Stomach (tissue), 9 donors: ENCODE results near the gene CLCN1. TPM values are rescaled to one million over a fixed set of nuclear protein-coding genes. Genes with fewer than 3 reads are reported as not detected.

ENCODE experiments used
- DNase-seq, 2 donors: peaks; one replicate each; pipeline versions ENCODE4 v3.0.0 to v3.0.0-alpha.2; 2013 to 2019
- H3K27ac ChIP-seq, 5 donors: fragments of 200-600 bp in 4 of 5; sonication (generic) in 4 of 5; one replicate each; pipeline ENCODE4 v1.5.1; 2013 to 2019; ENCODE audit warnings: mild to moderate bottlenecking in 1 of 5, moderate library complexity in 1 of 5
- H3K27me3 ChIP-seq, 3 donors: fragments of 200-600 bp; sonication (generic); one replicate each; pipeline ENCODE4 v1.5.1; 2017 to 2019; ENCODE audit warnings: mixed run types in 1 of 3
- H3K36me3 ChIP-seq, 4 donors: fragments of 200-600 bp; sonication (generic); 1 replicate in 3 of 4; 2 replicates in 1 of 4; pipeline ENCODE4 v1.5.1; 2016 to 2019
- H3K4me1 ChIP-seq, 4 donors: fragments of 200-600 bp; sonication (generic); one replicate each; pipeline ENCODE4 v1.5.1; 2016 to 2019
- H3K4me3 ChIP-seq, 4 donors: fragments of 200-600 bp; sonication (generic) in 3 of 4; one replicate each; pipeline ENCODE4 v1.5.1; 2016 to 2019; ENCODE audit warnings: mild to moderate bottlenecking in 1 of 4
- H3K9me3 ChIP-seq, 4 donors: fragments of 200-600 bp; sonication (generic); one replicate each; pipeline ENCODE4 v1.5.1; 2016 to 2019
- EP300 ChIP-seq: sonication (generic); formaldehyde crosslinking; IDR thresholded peaks from one replicate; pipeline ENCODE4 v1.6.1; 2017; ENCODE audit warnings: antibody characterized with exemption
- POLR2A ChIP-seq, 4 donors: fragments of 450-650 bp; IDR thresholded peaks; one replicate each; pipeline ENCODE4 v1.6.1; 2016; ENCODE audit warnings: antibody characterized with exemption in 4 of 4, control low read depth in 2 of 4, mild to moderate bottlenecking in 1 of 4, moderate library complexity in 1 of 4
- POLR2AphosphoS5 ChIP-seq, 3 donors: sonication (generic); formaldehyde crosslinking; IDR thresholded peaks; one replicate each; pipeline ENCODE4 v1.6.1; 2016; ENCODE audit warnings: antibody characterized with exemption in 3 of 3
- WGBS, 5 donors: extraction: QIAGEN DNeasy Blood & Tissue Kit in 3 of 5; methylation state at CpG; one replicate each; pipeline versions ENCODE4 v1.1.5 to v1.1.7; 2013 to 2018; 5-methylcytosine and 5-hydroxymethylcytosine counted together
- intact Hi-C: fragments of 100-400 bp; cut with DNase I; formaldehyde crosslinking; loops from one replicate; pipeline ENCODE4 v1.15.1; 2023; ENCODE audit warnings: low total_unique reads
- polyA plus RNA-seq, 3 donors: library from polyadenylated mRNA; stranded (reverse); fragments of 200-250 nt; gene quantifications; one replicate each; pipeline ENCODE4 v1.2.3, GENCODE V29; 2013
- total RNA-seq, 5 donors: library from RNA; depleted of rRNA; stranded (reverse); fragments of >200 nt; gene quantifications; one replicate each; pipeline versions ENCODE4 v1.1.0 to v1.2.3, GENCODE V29; 2014 to 2016
- TF ChIP-seq, protein P1 (sequence below), 7 experiments: fragments of 450-650 bp in 4 of 7; fragments of 200-600 bp in 3 of 7; sonication (generic) in 3 of 7; IDR thresholded peaks; one replicate each; pipeline ENCODE4 v1.5.1; 2016 to 2019; ENCODE audit warnings: antibody characterized with exemption in 7 of 7, control low read depth in 2 of 7, mild to moderate bottlenecking in 1 of 7
- donor health status: healthy with polysubstance abuse.
- donor health status: Bipolar disorder and iron deficiency.
- donor health status: healthy.

Gene CLCN1
- total and polyA plus RNA-seq, 8 donors, result 0.28 TPM; not detected in 7

DNA sequence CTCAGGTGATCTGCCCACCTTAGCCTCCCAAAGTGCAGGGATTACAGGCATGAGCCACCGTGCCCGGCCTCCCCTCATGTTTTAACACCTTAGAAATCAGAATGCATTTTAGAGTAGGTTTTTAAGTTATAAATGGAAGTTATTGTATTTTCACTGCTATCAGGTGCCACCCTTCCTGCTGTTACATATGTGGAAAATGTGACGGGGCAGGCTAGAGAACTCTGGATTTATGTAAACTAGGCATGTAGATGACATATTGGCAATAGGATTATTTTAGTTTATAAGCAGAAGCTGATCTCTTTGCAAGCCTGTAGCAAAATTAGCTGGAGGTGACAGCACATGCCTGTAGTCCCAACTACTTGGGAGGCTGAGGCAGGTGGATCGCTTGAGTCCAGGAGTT is 25.6 kb upstream of the CLCN1 start:
- peaks cover 21 to 59% (median 47%) of the 10 kb centered on the region in 4 donors for H3K4me1 ChIP-seq
- H3K27ac ChIP-seq, result no peak overlapping the region
- TF ChIP-seq, protein P1, sequence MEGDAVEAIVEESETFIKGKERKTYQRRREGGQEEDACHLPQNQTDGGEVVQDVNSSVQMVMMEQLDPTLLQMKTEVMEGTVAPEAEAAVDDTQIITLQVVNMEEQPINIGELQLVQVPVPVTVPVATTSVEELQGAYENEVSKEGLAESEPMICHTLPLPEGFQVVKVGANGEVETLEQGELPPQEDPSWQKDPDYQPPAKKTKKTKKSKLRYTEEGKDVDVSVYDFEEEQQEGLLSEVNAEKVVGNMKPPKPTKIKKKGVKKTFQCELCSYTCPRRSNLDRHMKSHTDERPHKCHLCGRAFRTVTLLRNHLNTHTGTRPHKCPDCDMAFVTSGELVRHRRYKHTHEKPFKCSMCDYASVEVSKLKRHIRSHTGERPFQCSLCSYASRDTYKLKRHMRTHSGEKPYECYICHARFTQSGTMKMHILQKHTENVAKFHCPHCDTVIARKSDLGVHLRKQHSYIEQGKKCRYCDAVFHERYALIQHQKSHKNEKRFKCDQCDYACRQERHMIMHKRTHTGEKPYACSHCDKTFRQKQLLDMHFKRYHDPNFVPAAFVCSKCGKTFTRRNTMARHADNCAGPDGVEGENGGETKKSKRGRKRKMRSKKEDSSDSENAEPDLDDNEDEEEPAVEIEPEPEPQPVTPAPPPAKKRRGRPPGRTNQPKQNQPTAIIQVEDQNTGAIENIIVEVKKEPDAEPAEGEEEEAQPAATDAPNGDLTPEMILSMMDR (IDR thresholded peaks at IDR 0.05), result no peak
- TF ChIP-seq EP300, result no peak
- no peak for TF ChIP-seq POLR2A (IDR thresholded peaks at IDR 0.05)
- TF ChIP-seq POLR2AphosphoS5 (IDR thresholded peaks at IDR 0.05), result no peak
- H3K27me3 ChIP-seq, result no peaks in the 10 kb centered on the region
- 60 to 73% (median 70%) methylated on average over 4 of the region's 4 CpGs for WGBS, 5 donors
- H3K36me3 ChIP-seq, result peaks cover 33 to 40% (median 39%) of the 10 kb centered on the region in 4 donors
- no peak for DNase-seq
- H3K9me3 ChIP-seq, result no peaks in the 10 kb centered on the region
- intact Hi-C loops, result no loop called here
- peak overlapping the region in 1 of 4 donors; percentile 83 for H3K4me3 ChIP-seq

DNA sequence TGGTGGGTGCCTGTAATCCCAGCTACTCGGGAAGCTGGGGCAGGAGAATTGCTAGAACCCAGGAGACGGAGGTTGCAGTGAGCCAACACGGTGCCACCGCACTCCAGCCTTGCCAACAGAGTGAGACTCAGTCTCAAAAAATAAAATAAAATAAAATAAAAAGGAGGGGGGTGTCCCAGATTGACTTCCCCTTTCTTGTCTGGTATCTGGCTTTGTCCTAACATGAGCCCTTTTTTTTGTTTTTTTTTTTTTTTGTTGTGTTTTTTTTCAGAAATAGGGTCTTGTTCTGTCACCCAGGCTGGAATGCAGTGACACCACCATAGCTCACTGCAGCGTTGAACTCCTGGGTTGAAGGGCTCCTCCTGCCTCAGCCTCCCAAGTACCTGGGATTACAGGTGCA is 23.0 kb upstream of the CLCN1 start:
- intact Hi-C loops, result no loop called here
- H3K4me1 ChIP-seq, result peaks cover 17 to 61% (median 33%) of the 10 kb centered on the region in 4 donors

DNA sequence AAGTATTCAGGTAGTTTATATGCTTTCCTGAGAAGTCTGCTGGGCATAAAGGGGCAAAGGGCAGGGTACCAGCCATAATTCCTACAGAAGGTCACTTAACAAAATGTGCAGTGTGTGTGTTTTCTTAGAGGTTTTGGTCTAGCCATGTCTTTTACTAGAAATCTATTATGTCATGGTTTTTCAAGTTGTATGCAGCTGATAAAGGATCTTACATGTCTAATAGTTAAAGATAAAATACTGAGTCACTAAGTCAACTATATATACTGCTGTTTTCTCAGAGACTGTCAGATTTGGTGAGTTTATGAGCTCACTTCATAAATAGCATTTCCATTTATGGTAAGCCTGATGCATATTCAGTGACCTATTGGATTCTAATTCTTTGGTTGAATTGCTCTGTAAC is 20.0 kb upstream of the CLCN1 start:
- Histone ChIP-seq H3K27ac (no peak overlapping the region), H3K4me1 (peaks cover 12 to 54% (median 26%) of the 10 kb centered on the region in 4 donors), H3K4me3 (no peak overlapping the region), H3K27me3 (no peaks in the 10 kb centered on the region), H3K9me3 (no peaks in the 10 kb centered on the region), H3K36me3 (peaks cover 51 to 95% (median 94%) of the 10 kb centered on the region in 4 donors)
- intact Hi-C loops, result no loop called here
- no peak for DNase-seq
- TF ChIP-seq POLR2A (IDR thresholded peaks at IDR 0.05), result no peak
- TF ChIP-seq POLR2AphosphoS5 (IDR thresholded peaks at IDR 0.05), result no peak
- TF ChIP-seq EP300, result no peak
- TF ChIP-seq, protein P1 (IDR thresholded peaks at IDR 0.05), result no peak

More for the DNA sequence above, 23.0 kb upstream of the CLCN1 start:
- H3K36me3 ChIP-seq, result peaks cover 40 to 65% (median 64%) of the 10 kb centered on the region in 4 donors
- H3K4me3 ChIP-seq, result no peak overlapping the region
- H3K9me3 ChIP-seq, result no peaks in the 10 kb centered on the region
- 94 to 98% (median 96%) methylated on average over 5 of the region's 5 CpGs for WGBS, 5 donors
- no peaks in the 10 kb centered on the region for H3K27me3 ChIP-seq
- DNase-seq, result no peak
- H3K27ac ChIP-seq, result no peak overlapping the region
- TF ChIP-seq POLR2AphosphoS5 (IDR thresholded peaks at IDR 0.05) (no peak), EP300 (no peak), POLR2A (IDR thresholded peaks at IDR 0.05) (no peak)
- TF ChIP-seq, protein P1 (IDR thresholded peaks at IDR 0.05), result no peak

DNA sequence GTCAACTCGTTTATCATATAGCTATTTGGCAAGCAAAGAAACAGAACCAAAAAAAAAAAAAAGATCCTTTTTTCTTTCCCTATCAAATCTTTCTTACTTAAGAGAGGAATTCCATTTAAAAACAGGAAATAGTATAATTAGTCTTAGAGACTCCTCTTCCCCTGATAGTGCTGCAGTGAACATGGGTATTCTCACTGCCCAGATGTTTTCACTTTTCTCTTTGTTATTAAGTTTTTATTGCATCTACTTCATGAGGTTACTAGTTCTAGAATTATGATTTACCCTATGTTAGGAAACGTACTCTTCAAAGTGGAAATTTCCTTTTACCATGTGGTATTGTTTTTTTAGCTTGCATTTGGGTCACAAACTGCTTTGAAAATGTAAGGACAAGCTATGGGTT is 19.2 kb upstream of the CLCN1 start:
- no peak overlapping the region for H3K4me3 ChIP-seq
- intact Hi-C loops, result no loop called here
- no peaks in the 10 kb centered on the region for H3K27me3 ChIP-seq
- no peaks in the 10 kb centered on the region for H3K9me3 ChIP-seq
- H3K36me3 ChIP-seq, result peaks cover 51 to 100% (median 99%) of the 10 kb centered on the region in 4 donors
- no peak for DNase-seq
- WGBS, 5 donors, result 50 to 59% (median 53%) methylated on average over 2 of the region's 2 CpGs
- H3K4me1 ChIP-seq, result peaks cover 12 to 57% (median 26%) of the 10 kb centered on the region in 4 donors
- no peak overlapping the region for H3K27ac ChIP-seq
- TF ChIP-seq, protein P1 (IDR thresholded peaks at IDR 0.05), result no peak
- TF ChIP-seq POLR2A (IDR thresholded peaks at IDR 0.05), result no peak
